Stimulated activated naive CD8-positive, alpha-beta T cell treated with anti-CD3 and anti-CD28 coated beads, Interleukin-15, Interleukin-2, amounts not matched to agents 100 ng/mL and 50 ng/mL, for 24 hours (primary cell): Measurements from ENCODE around the gene EEFSEC.

Source experiments
- H3K27ac Mint-ChIP-seq: one replicate; pipeline ENCODE4 v1.8.0; 2021; ENCODE audit warnings: mild to moderate bottlenecking, mixed read lengths
- H3K27me3 Mint-ChIP-seq: one replicate; pipeline ENCODE4 v1.8.0; 2021; ENCODE audit warnings: mixed read lengths
- H3K36me3 Mint-ChIP-seq: one replicate; pipeline ENCODE4 v1.8.0; 2021; ENCODE audit warnings: low read depth, mixed read lengths
- H3K4me1 Mint-ChIP-seq: one replicate; pipeline ENCODE4 v1.8.0; 2021; ENCODE audit warnings: low read depth, mixed read lengths
- H3K4me3 Mint-ChIP-seq: one replicate; pipeline ENCODE4 v1.8.0; 2021; ENCODE audit warnings: mild to moderate bottlenecking, mixed read lengths
- H3K9me3 Mint-ChIP-seq: one replicate; pipeline ENCODE4 v1.8.0; 2021; ENCODE audit warnings: mixed read lengths

Gene EEFSEC

DNA sequence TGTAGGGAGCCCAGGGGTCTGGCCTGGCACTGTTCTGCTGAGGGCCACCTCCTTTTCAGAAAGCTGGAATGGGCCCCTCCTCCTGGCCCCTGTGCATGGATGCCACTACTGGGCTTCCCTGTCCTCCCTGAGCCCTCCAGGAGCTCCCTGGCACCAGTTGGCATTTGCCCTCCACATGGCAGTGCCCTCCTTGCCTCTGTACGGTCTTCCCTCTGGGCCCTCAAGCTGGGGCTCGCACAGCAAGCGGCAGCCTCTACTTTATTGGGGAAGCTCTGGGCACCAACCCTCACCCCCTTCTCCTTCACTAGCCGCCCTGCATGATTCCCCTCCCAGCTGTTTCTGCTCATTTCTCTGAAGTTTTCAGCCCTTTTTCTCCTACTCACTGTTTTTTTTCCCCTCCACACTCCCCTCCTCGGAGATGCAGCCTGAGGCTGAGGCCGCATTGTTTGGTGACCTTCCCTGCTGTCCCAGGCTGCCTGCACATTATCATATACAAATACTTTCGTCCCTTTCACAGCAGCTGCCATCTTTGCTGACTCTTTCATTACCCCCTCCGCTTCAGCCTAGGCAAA lies 127.3 kb downstream of the EEFSEC start:
- Mint-ChIP-seq H3K4me1 (no peaks in the 10 kb centered on the region), H3K27ac (no peak overlapping the region), H3K27me3 (no peaks in the 10 kb centered on the region), H3K36me3 (peaks cover 11% of the 10 kb centered on the region), H3K4me3 (no peak overlapping the region), H3K9me3 (no peaks in the 10 kb centered on the region)

GRCh38 chr3:128281056-128281455 lies 127.8 kb downstream of the EEFSEC start:
- Mint-ChIP-seq H3K27ac (no peak overlapping the region), H3K4me1 (no peaks in the 10 kb centered on the region), H3K27me3 (no peaks in the 10 kb centered on the region)

GRCh38 chr3:128281461-128282367 lies 128.4 kb downstream of the EEFSEC start:
- Mint-ChIP-seq H3K9me3 (no peaks in the 10 kb centered on the region), H3K36me3 (peaks cover 11% of the 10 kb centered on the region), H3K4me3 (no peak overlapping the region), H3K27me3 (no peaks in the 10 kb centered on the region), H3K27ac (no peak overlapping the region), H3K4me1 (no peaks in the 10 kb centered on the region)

More at GRCh38 chr3:128281056-128281455, 127.8 kb downstream of the EEFSEC start:
- Mint-ChIP-seq H3K36me3 (peaks cover 11% of the 10 kb centered on the region), H3K4me3 (no peak overlapping the region), H3K9me3 (no peaks in the 10 kb centered on the region)

DNA sequence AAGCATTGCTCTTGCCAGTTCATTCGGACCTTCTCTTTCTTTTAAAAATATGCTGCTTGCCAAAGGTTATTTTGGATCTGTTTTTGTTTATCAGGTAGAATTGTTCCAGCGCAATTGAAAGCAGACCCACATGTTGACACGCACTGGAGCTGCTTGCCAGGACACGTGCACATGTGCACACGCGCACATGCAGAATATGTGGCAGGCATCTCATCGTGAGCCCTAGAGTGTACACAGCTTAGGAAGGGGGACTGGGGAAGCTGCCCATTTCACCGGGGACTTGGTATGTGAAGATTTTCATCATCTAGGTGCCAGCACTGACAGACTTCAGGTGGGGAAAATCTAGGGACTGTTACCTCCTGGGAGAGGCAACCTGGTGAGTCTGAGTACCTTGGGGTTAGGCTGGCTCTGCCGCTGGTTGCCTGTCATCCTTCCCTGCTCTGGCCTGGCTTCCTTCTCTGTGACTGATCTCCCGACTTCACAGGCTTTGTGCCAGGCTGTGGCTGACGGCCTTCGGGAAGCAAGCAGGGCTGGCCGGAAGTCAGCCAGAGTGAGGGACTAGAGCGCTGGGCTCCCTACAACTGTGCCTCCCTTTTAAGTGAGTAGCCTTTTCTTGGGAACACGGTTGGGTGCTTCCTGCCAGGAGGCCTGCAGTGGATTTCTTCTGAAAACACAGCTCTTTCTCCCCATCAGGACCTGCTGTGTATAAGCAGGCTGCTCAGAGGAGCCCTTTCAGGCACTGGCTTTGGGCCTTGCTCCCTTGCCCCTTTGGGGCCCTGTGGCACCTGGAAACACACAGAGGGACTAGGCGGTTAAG lies 129.3 kb downstream of the EEFSEC start:
- Mint-ChIP-seq H3K9me3 (no peaks in the 10 kb centered on the region), H3K4me3 (no peak overlapping the region), H3K27ac (no peak overlapping the region), H3K4me1 (peaks cover 5% of the 10 kb centered on the region), H3K27me3 (no peaks in the 10 kb centered on the region), H3K36me3 (peaks cover 18% of the 10 kb centered on the region)

DNA sequence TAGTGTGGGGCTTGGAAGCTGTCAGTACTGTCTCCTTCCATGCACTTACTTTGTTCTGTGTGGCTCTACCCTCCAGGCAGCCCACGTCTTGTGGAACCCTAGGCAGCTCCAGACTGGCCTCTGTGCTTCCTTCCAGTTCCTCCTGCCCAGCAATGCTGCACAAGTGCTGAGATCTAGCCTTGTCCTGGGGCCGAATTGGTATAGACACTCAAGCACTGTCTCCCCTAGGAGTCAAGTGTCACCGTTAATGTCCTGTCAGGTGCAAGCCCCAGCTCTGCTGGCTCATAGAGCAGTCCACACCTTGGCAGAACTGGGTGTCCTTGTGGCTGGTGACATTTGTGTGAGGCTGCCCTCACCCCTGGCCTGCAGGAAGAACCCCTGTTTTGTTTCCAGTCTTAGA lies 130.1 kb downstream of the EEFSEC start:
- H3K9me3 Mint-ChIP-seq: no peaks in the 10 kb centered on the region
- H3K27me3 Mint-ChIP-seq: no peaks in the 10 kb centered on the region
- peaks cover 22% of the 10 kb centered on the region for H3K36me3 Mint-ChIP-seq
- no peak overlapping the region for H3K27ac Mint-ChIP-seq
- peaks cover 5% of the 10 kb centered on the region for H3K4me1 Mint-ChIP-seq
- no peak overlapping the region for H3K4me3 Mint-ChIP-seq

DNA sequence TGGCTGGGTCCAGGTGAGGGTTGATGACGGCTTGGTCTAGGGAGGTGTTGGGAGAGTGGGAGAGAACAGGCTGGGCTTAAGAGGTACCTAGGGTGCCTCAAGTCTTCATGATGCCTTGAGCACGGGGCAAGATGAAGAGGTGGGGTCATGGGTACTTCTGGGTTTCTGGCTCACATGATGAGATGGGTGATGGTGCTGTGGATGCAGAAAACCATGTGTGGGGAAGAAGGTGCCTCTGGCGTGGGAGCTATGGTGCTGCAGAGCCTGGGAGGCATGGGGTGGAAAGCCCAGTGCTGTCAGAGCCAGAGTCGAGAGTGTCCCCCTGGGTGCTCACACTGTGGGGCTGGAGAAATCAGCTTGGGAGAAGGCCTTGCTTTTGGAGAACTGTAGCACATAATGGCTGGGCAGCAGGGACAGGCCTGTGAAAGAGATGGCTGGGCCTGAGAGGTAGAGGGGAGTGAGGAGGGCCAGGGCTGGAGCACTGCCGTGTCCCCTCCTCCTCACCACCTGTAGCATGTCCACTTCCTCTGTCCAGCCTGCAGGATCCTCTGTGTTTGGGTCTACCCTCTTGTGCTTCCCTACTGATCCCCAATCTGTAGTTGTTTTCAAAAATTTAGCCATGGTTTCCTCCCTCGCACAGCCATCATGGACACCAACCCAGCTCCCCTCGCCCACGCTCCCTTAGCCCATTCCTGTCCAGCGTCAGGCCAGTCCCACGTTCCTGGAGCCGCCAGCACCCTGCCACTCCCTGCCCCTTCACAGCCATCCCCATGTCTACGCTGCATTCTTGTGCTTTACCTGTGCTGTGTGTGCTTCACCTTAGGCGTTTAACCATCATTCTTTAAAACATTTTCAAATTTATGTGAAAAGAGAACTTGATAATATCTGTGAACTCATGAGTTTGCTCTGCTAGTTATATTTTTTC lies 132.0 kb downstream of the EEFSEC start:
- Mint-ChIP-seq H3K27me3 (no peaks in the 10 kb centered on the region), H3K4me1 (peaks cover 5% of the 10 kb centered on the region), H3K9me3 (no peaks in the 10 kb centered on the region), H3K4me3 (no peak overlapping the region), H3K36me3 (peaks cover 34% of the 10 kb centered on the region), H3K27ac (no peak overlapping the region)

DNA sequence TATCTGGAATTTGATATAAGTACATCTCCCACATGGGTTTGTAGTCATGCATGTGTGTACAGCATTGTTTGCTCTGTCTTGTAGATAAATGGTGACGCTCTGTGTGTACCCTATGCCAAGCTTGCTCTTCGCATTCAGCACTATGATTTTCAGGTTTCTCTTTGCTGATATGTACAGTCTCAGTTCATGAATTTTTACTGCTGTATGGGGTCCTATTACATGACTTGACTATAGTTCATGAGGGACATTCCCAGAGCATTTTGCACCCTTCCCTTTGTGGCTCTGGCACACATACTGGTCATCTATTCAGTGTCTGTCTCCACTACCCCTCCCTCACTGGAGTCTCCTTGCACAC lies 132.7 kb downstream of the EEFSEC start:
- Mint-ChIP-seq H3K27ac (no peak overlapping the region), H3K9me3 (no peaks in the 10 kb centered on the region), H3K4me3 (no peak overlapping the region), H3K4me1 (peaks cover 5% of the 10 kb centered on the region), H3K36me3 (peaks cover 37% of the 10 kb centered on the region), H3K27me3 (no peaks in the 10 kb centered on the region)

- no peaks in the 10 kb centered on the region for H3K9me3 Mint-ChIP-seq
- peaks cover 5% of the 10 kb centered on the region for H3K4me1 Mint-ChIP-seq
- no peak overlapping the region for H3K4me3 Mint-ChIP-seq
- peaks cover 43% of the 10 kb centered on the region for H3K36me3 Mint-ChIP-seq
- H3K27ac Mint-ChIP-seq: no peak overlapping the region
- H3K27me3 Mint-ChIP-seq: no peaks in the 10 kb centered on the region
Measured at GRCh38 chr3:128286691-128287090, 133.4 kb downstream of the EEFSEC start.

DNA sequence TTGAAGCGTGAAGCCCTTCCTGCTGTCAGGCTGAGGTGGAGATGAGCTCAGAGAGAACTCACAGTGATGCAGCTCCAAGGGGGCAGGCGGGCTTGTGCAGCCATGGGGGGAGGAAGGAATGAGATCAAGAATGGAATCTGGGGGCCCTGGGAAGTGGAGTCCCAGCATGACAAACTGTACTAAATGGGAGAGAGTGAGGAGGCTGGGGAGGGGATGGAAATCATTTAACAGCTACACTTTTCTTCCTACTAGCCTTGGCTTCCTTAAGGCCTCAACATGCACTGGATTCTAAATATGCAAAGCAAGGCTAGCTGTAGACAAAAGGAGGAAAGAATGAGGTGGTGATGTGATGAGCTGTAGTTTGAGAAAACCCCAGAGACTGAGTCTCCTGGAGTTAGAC lies 133.9 kb downstream of the EEFSEC start:
- Mint-ChIP-seq H3K27ac (peak overlapping the region; percentile 50), H3K4me3 (no peak overlapping the region), H3K36me3 (peaks cover 42% of the 10 kb centered on the region), H3K4me1 (peaks cover 5% of the 10 kb centered on the region), H3K9me3 (no peaks in the 10 kb centered on the region), H3K27me3 (no peaks in the 10 kb centered on the region)

GRCh38 chr3:128289534-128289933 lies 136.3 kb downstream of the EEFSEC start:
- no peaks in the 10 kb centered on the region for H3K27me3 Mint-ChIP-seq
- peaks cover 16% of the 10 kb centered on the region for H3K4me1 Mint-ChIP-seq
- peaks cover 36% of the 10 kb centered on the region for H3K36me3 Mint-ChIP-seq
- H3K27ac Mint-ChIP-seq: no peak overlapping the region
- H3K4me3 Mint-ChIP-seq: no peak overlapping the region
- H3K9me3 Mint-ChIP-seq: no peaks in the 10 kb centered on the region

- H3K27me3 Mint-ChIP-seq: no peaks in the 10 kb centered on the region
- H3K9me3 Mint-ChIP-seq: no peaks in the 10 kb centered on the region
- H3K27ac Mint-ChIP-seq: no peak overlapping the region
- peaks cover 25% of the 10 kb centered on the region for H3K4me1 Mint-ChIP-seq
- no peak overlapping the region for H3K4me3 Mint-ChIP-seq
- H3K36me3 Mint-ChIP-seq: peaks cover 36% of the 10 kb centered on the region
Measured at GRCh38 chr3:128290484-128290883, 137.2 kb downstream of the EEFSEC start.

GRCh38 chr3:128293930-128294329 lies 140.6 kb downstream of the EEFSEC start:
- Mint-ChIP-seq H3K27me3 (no peaks in the 10 kb centered on the region), H3K27ac (peak overlapping the region; percentile 1), H3K4me3 (no peak overlapping the region), H3K9me3 (no peaks in the 10 kb centered on the region), H3K36me3 (peaks cover 31% of the 10 kb centered on the region), H3K4me1 (peaks cover 37% of the 10 kb centered on the region)

DNA sequence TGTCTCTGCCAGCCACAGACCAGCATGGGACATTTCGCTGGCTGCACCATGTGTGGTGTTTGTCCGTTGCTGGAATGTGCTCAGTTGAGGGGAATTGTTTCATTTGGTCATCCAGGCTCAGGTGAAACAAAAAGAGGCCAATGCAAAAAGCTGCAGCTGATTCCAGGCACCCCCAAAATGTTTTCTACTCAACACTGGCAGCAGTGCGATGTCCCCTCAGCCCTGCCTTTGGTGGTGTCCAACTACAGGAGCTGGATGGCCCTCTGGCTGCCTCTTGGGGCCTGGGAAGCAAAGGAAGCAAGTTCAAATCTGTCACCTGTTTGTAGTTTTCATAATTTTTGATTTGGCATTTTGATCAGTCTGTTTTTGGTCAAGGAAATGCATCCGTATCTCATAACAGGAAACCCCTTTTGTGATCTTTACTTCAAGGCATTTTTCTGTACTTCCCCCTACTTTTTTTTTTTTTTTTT lies 141.8 kb downstream of the EEFSEC start:
- H3K27me3 Mint-ChIP-seq: no peaks in the 10 kb centered on the region
- H3K36me3 Mint-ChIP-seq: peaks cover 23% of the 10 kb centered on the region
- peaks cover 37% of the 10 kb centered on the region for H3K4me1 Mint-ChIP-seq
- H3K27ac Mint-ChIP-seq: peak overlapping the region; percentile 56
- H3K4me3 Mint-ChIP-seq: peak overlapping the region; percentile 10
- H3K9me3 Mint-ChIP-seq: no peaks in the 10 kb centered on the region
